NCI-H146 treated with DMSO at 0.1 percent for 48 hours (cell line): ENCODE data around the gene ALB.
"Not testable (repeated sequence)": the region's sequence is repeated elsewhere in the genome, so short reads cannot be mapped to it uniquely, and the experiment has no call there.

ENCODE experiments used
- DNase-seq: peaks from one replicate; lab custom pipeline; 2025; ENCODE audit not compliant: unreplicated experiment; lab: John Stamatoyannopoulos, UW

ALB gene

DNA sequence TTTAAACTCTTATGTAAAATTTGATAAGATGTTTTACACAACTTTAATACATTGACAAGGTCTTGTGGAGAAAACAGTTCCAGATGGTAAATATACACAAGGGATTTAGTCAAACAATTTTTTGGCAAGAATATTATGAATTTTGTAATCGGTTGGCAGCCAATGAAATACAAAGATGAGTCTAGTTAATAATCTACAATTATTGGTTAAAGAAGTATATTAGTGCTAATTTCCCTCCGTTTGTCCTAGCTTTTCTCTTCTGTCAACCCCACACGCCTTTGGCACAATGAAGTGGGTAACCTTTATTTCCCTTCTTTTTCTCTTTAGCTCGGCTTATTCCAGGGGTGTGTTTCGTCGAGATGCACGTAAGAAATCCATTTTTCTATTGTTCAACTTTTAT, at the start of gene ALB:
TSS of gene ALB (plus strand) at position 246 of the 400 bp plus-strand sequence. CDS start at position 287, 41 bp downstream.
- no peak for DNase-seq

GRCh38 chr4:73357174-73357573, 46.9 kb upstream of the ALB start:
- not testable (repeated sequence) for DNase-seq

- not testable (repeated sequence) for DNase-seq
Measured at GRCh38 chr4:73369506-73370199, 34.4 kb upstream of the ALB start.

DNA sequence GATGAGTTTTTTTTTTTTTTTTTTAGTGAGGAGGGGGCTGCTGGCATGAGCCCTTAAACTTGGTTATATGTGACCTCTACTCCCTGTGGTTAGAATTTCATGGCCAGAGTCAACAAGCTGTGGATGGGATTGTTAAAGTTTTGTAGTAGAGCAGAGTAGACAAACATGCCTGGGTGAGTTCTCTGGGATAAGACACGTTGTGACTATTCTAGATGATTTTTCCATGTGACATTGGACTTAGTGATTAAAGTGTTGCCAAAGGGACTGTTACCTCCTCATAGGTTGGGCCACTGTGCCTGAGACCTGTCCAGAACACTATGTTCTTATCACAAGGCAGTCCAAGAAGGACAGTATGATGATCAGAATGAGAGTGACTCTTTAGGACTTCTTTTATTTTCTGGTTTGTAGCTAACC, 28.8 kb upstream of the ALB start:
- DNase-seq = no peak

GRCh38 chr4:73376251-73376650, 27.8 kb upstream of the ALB start:
- DNase-seq = no peak

GRCh38 chr4:73376976-73377375, 27.1 kb upstream of the ALB start:
- no peak for DNase-seq

DNA sequence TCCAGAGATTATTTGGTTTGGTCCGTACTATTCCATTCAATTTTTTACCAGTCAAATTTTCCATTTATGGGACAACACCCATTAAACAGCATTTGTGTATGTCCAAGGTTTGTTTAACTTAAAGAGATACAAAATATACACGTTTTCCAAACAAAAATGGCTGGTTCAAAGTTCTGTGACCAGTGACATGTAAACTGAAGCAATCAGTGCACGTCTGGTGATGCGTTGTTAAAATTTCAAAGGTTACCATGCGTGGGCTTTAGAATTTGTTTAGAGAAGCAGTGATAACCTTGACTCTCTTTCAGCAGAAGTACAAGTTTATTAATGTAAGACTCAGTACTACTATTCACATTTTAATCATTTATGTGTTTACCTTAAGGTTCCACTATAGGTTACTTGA, 25.2 kb upstream of the ALB start:
- DNase-seq = no peak

DNA sequence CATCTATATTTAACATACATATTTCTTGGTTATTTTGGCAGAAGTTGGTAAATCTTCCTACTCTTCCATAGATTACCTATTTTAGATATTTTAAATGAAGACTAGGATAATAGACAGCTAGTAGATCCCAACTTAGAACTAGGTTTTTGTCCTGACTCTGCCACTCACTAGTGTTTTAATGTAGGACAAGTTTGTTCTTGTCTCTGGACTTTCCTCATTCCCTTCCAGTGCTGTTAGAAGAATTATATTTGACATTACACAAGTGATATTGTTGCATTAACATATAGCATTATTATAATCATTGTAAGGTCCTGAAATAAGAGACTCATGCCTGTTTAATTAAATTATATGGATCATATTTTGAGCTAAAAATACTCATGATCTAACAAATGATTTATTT, 24.1 kb upstream of the ALB start:
- no peak for DNase-seq

GRCh38 chr4:73381214-73381613, 22.9 kb upstream of the ALB start:
- no peak for DNase-seq

GRCh38 chr4:73383452-73383851, 20.6 kb upstream of the ALB start:
- no peak for DNase-seq

GRCh38 chr4:73387552-73387951, 16.5 kb upstream of the ALB start:
- no peak for DNase-seq

DNA sequence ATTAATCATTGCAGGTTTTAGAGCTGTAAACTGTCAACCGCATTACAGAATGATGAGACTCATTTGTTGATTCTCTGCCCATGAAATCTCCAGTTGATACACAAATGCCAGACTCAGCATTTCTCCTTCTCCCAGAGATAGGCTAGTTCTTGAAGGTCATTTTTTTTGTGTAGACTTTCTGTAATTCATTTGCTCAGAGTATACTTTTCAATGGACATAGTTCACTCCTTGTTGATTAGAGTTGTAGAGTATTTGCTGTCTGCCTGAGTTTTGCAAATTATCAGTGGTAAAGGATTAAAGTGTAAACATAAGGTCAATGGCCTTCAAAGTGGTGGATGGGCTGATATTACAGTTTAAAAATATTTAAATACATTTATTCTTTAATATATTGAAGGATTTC, 15.2 kb upstream of the ALB start:
- DNase-seq = no peak

DNA sequence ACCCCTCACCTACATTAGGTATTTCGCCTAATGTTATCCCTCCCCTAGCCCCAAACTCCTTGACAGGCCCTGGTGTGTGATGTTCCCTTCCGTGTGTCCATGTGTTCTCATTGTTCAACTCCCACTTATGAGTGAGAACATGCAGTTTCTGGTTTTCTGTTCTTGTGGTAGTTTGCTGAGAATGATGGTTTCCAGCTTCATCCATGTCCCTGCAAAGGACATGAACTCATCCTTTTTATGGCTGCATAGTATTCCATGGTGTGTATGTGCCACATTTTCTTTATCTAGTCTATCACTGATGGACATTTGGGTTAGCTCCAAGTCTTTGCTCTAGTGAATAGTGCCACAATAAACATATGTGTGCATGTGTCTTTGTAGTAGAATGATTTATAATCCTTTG, 14.4 kb upstream of the ALB start:
- not testable (repeated sequence) for DNase-seq

DNA sequence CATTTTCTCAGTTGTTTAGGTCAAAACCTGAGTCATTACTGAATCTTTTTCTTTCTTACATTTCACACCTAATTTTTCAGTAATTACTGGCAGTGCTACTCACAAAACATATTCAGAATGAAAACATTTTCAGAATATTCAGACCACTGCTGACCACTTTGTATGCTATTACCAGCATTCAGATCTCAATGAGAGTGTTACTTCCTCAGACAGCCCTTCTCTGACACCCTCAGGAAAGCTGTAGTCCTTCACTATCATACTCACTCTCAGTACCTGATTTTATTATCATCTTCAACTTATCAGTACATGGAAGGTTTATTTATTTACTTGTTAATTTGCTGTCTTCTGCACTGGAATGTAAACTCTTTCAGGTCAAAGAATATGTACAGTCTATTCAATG, 12.3 kb upstream of the ALB start:
- no peak for DNase-seq

DNA sequence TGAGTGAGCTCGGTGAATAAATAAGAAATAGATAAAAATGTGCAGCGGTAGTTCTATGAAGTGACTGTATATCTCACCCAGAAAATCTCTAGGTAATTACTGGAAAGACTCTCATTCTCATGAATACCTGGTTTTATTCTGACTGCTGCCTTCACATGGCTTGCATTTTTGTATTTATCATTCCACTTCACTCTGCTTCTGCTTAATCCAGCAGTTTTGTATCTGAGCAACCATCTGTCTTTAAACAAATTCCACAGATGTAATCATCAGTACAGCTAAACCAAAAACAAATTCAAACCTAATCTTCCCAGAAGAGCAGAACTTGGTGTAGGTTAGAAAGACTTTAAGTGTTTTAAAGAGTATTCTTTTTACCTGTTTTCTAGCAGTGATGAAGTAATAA, 11.2 kb upstream of the ALB start:
- DNase-seq = no peak

GRCh38 chr4:73396304-73396703, 7.8 kb upstream of the ALB start:
- DNase-seq = no peak

DNA sequence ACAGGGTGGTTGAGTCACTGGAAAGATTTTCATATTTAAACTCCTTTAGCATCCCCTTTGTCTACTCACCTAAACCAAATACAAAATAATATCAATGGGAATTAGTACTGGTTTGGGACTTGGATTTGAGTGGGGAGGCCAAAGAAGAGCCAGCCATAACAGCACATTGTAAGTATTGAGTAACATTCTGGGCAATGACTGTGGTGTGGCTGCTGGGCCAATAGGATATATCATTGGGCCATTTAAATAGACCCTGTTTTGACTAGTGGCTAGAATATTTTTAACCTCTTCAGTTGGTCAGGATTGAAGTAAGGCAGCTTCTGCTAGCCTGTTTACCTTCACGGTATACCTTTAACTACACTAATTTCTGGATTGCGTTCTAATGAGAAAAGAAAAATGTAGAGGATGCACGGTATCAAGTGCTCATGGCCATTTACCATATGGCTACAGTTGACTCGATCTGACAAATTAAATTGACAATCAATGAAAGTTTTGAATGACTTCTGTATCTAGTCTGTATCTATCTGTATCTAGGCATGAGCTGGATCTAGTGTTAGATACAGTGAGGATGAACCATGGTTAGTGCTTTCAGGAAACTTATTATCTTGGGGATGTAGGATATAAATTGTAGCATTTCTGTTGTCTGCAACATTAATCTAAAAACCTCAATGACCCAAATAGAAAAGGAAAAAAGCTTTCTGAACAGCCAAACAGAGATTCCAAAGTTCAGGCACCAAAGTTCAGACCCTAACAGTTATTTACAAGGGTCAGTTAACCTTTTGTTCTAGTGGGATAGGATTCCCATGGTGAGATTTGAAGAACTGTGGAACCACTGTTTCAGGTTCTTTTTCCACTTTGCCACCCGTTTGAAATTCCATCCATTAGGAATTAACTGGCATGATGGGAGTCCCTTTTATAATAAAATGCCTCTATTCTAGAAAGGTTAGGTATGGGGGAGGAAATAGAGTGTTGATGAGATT, 6.8 kb upstream of the ALB start:
- DNase-seq = no peak

DNA sequence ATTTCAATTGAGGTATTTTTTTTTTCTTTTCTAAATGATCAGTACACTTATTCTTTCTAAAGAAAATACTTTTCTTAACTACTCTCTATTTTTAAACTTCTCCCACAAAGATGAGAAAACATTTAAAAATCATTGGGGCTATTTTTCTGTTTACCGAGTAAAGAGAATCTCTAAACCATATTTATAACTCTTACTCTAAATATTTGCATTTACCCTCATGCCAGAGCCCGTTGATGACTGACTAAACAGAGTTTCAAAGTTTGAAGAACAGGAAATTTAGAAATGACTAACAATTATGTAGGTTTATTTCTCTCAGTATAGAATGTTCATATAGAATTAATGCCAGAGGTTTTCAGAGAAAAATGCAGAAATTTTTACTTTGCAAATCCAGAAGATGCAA, 2.7 kb upstream of the ALB start:
- DNase-seq = no peak

GRCh38 chr4:73404457-73404856, 370 bp downstream of the ALB start:
- DNase-seq = no peak

- DNase-seq = no peak
Measured at GRCh38 chr4:73405138-73405537, 1.1 kb downstream of the ALB start.

DNA sequence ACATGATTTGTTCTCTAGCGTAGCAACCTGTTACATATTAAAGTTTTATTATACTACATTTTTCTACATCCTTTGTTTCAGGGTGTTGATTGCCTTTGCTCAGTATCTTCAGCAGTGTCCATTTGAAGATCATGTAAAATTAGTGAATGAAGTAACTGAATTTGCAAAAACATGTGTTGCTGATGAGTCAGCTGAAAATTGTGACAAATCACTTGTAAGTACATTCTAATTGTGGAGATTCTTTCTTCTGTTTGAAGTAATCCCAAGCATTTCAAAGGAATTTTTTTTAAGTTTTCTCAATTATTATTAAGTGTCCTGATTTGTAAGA, 2.4 kb downstream of the ALB start:
- DNase-seq = no peak

- DNase-seq = no peak
Measured at GRCh38 chr4:73407227-73407673, 3.2 kb downstream of the ALB start.
